SK-N-MC (cell line): ENCODE measurements around the gene SHB.

ENCODE experiments used
- DNase-seq: peaks from one replicate; pipeline ENCODE4 v3.0.0-alpha.2; 2011; ENCODE audit warnings: low read depth, low spot score
- H3K27ac ChIP-seq: fragments of 200-600 bp; sonication (generic); 2 replicates; pipeline ENCODE4 v1.5.1; 2016; ENCODE audit warnings: mixed run types
- H3K36me3 ChIP-seq: fragments of 200-600 bp; sonication (generic); 2 replicates; pipeline ENCODE4 v1.6.1; 2017; ENCODE audit warnings: antibody characterized with exemption, low read length, mixed read lengths; ENCODE audit not compliant: insufficient read depth
- H3K4me3 ChIP-seq: fragments of 200-600 bp; sonication (generic); 2 replicates; pipeline ENCODE4 v1.5.1; 2016
- H3K9ac ChIP-seq: fragments of 200-600 bp; sonication (generic); 2 replicates; pipeline ENCODE4 v1.8.0; 2017; ENCODE audit warnings: mixed run types, mixed read lengths; ENCODE audit not compliant: insufficient read length
- H3K9me3 ChIP-seq: fragments of 200-600 bp; sonication (generic); 2 replicates; pipeline ENCODE4 v1.6.1; 2017; ENCODE audit warnings: low read depth, mild to moderate bottlenecking, antibody characterized with exemption, low read length, moderate library complexity, mixed read lengths
- EZH2 ChIP-seq: fragments of 200-600 bp; sonication (generic); IDR thresholded peaks from one replicate; pipeline ENCODE4 v1.6.1; 2017; ENCODE audit warnings: antibody characterized with exemption
- FOXP2 ChIP-seq: optimal IDR thresholded peaks from 2 replicates; pipeline ENCODE3; 2011; ENCODE audit warnings: mild to moderate bottlenecking, moderate library complexity; ENCODE audit not compliant: insufficient read depth; ENCODE audit errors: extremely low read length, control extremely low read depth
- POLR2AphosphoS5 ChIP-seq: IDR thresholded peaks from 2 replicates; pipeline ENCODE4 v1.6.1; 2012; ENCODE audit warnings: mild to moderate bottlenecking, low read depth, low read length, borderline replicate concordance

SHB gene

DNA sequence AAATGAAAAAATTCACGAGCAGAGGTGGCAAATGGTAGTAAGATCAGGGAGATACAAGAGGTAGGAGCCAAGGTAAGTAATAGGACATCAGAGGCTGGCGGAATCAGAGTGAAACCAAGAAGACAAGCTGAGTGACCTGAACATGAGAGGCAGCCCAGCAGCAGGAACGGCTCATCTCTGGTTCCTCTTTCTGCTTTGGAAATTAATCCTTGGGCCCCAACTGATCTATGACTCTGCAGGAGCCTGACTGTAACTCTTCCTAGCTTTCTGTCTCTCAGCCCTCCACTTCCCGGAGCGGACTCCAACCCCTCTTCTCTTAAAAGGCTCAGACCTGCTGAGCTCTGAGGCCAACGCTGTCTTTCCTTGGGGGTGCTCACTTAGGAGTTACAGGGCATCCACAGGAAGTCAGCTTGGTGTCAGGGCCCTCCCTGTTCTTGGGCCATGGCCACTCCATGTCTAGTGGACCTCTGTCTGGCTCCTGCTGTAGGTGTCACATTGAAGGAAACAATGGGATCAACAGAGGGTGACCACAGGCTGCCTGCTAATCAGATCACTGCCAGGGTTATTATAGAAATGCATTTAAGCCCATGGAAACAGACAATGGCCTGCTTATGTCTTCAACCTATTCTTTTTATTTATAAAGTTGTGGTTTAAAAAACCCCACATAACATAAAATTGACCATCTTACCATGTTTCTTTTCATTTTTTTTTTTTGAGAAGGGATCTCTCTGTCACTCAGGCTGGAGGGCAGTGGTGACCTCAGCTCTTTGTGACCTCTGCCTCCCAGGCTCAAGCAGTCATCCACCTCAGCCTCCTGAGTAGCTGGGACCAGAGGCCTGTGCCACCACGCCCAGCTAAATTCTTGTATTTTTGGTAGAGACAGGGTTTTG, 22.5 kb upstream of the SHB start:
- TF ChIP-seq POLR2AphosphoS5 (no peak), EZH2 (no peak), FOXP2 (no peak)
- no peak for DNase-seq
- H3K9ac ChIP-seq: no peak overlapping the region
- no peaks in the 10 kb centered on the region for H3K9me3 ChIP-seq
- H3K27ac ChIP-seq: no peak overlapping the region
- no peaks in the 10 kb centered on the region for H3K36me3 ChIP-seq
- no peak overlapping the region for H3K4me3 ChIP-seq

DNA sequence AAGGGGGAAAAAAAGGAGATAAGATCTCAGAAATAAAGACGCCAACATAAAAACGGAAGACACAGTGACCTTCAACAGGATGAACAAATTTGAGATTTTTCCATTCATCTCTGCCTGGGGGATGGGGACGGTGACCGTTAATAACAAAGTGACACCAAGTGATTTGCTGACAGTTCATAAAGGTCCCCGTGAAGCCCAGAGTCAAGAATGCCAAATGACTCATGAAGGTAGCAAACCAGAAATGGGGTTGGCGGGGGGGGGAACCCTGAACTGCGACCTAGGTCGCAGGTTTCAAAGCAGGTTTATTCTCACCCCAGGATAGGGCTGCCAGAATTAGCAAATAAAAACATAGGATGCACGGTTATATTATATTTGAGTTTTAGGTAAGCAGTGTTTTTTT, 21.1 kb upstream of the SHB start:
- TF ChIP-seq POLR2AphosphoS5 (no peak), EZH2 (no peak), FOXP2 (no peak)
- H3K4me3 ChIP-seq: no peak overlapping the region
- H3K36me3 ChIP-seq: no peaks in the 10 kb centered on the region
- no peaks in the 10 kb centered on the region for H3K9me3 ChIP-seq
- H3K9ac ChIP-seq: no peak overlapping the region
- no peak for DNase-seq
- no peak overlapping the region for H3K27ac ChIP-seq

DNA sequence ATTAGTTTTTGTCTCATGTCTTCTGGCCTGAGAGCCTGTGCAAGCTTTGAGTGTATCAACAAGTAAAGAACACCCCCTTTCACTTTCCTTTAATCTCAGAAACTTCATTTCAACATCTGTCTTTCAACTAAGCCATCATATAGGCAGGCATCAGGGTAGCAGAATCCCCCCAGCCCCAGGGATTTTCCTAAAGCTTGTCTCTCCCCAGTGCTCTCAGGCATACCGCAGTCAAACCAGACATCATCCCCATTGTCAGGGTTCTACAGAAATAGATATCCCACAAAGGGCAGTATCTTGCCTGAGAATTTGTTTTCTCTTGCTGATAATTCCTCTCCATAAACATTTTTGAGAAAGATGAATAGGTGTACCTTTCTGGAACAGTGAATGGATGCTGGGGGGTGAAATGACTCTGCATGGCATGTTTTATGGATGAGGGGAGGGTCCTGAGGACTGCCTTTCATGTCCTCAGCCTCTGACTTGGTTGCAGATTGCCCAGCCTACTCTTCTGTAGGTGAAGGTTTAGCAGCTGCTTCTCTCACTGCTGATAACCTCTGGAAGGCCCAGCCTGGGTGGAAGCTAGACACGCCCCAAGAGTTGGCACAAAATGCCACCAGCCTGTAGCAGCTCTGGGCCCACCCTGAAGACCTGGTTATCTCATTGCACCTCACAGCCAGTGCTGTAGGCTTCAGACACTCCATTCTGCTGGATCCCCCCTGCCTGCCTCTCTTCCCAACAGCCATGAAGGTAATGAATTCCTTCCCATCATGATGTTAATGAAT, 20.5 kb upstream of the SHB start:
- TF ChIP-seq POLR2AphosphoS5: no peak
- TF ChIP-seq FOXP2: no peak
- no peak for TF ChIP-seq EZH2
- DNase-seq: no peak
- no peak overlapping the region for H3K9ac ChIP-seq
- H3K4me3 ChIP-seq: no peak overlapping the region
- no peaks in the 10 kb centered on the region for H3K9me3 ChIP-seq
- no peak overlapping the region for H3K27ac ChIP-seq
- no peaks in the 10 kb centered on the region for H3K36me3 ChIP-seq

DNA sequence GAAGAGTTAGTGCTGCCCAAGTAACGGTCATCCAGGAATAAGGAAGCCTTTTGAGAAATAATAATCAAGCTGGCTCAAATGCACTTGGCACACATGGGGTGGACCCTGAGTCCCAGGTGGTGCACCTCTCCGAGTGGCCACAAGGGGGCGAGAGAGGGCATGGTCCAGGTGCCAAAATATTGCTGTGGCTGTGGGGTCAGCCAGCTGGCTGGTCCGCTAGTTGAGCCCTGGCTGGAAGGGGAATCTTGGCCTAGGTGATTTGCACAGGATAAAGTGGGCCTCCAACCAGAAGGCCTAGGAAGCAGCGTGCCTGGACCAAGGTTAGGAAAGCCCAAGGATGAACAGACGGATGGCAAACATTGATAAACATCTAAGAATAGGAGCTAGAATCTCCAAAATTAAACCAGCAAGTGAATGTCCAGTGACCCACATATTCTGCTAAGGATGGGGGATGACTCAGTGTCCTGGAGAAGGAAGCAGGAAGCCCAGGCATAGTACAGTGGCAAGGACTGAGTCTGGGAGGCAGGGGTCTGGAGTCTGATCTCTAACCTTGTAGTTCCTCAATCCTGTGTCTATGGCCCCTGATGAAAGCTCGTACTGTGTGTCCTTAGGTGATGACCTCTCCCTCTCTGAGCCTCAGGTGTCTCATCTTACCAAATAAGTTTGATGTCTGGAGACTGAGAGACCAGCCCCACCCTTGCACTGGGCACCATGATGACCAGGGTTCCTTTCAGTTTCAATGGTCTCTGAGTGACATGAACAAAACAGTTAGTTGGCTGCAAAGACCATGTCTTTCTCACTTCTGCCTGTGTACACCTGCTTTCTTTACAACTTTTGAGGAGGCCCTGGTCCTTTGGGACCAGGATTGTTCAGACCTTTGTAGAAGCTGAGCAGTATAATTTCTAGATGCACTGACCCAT, 19.2 kb upstream of the SHB start:
- Histone ChIP-seq H3K27ac (no peak overlapping the region), H3K36me3 (no peaks in the 10 kb centered on the region), H3K9ac (no peak overlapping the region), H3K9me3 (no peaks in the 10 kb centered on the region), H3K4me3 (no peak overlapping the region)
- DNase-seq: no peak
- TF ChIP-seq FOXP2: no peak
- no peak for TF ChIP-seq EZH2
- no peak for TF ChIP-seq POLR2AphosphoS5

DNA sequence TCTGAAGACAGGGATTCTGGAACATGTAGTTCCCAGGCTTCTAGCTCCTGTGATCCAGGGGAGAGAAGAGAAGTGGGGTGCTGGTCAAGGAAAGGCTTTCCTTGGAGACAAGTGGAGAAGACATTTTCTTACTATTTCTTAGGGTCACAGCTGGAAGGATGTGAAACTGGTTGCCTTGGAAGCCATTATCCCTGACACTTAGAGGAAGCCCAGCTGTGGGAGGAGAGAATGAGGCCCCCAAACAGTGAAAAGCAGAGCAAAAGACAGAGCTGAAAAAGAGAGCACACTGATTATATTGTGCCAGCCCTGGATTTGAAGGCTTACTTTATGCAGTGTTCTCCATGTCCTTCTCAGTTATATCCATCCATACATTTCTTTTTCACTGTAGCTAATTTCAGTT, 17.5 kb upstream of the SHB start:
- no peak overlapping the region for H3K27ac ChIP-seq
- TF ChIP-seq FOXP2 (no peak), POLR2AphosphoS5 (no peak), EZH2 (no peak)
- no peak overlapping the region for H3K9ac ChIP-seq
- no peak overlapping the region for H3K4me3 ChIP-seq
- H3K36me3 ChIP-seq: no peaks in the 10 kb centered on the region
- no peaks in the 10 kb centered on the region for H3K9me3 ChIP-seq
- no peak for DNase-seq

DNA sequence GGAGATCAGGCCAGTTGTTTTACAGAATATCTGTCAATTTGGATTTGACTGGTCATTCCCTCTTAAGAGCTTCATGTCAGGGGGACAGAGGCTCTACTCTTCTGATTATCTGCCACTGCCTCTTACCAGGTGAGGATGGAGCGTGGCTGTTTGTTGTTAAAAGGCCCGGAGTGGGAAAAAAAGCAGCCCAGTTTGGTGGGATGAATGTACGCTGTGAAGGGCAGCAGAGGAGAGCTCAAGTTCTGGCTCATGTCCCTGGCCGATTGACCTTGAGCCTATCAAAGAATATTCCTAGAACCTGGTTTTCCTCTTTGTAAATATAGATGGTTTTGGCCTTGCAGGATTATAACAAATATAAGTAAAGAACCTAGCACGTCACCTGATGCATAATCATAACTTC, 16.3 kb upstream of the SHB start:
- no peak for TF ChIP-seq POLR2AphosphoS5
- no peak for TF ChIP-seq FOXP2
- no peak for TF ChIP-seq EZH2
- no peak overlapping the region for H3K27ac ChIP-seq

DNA sequence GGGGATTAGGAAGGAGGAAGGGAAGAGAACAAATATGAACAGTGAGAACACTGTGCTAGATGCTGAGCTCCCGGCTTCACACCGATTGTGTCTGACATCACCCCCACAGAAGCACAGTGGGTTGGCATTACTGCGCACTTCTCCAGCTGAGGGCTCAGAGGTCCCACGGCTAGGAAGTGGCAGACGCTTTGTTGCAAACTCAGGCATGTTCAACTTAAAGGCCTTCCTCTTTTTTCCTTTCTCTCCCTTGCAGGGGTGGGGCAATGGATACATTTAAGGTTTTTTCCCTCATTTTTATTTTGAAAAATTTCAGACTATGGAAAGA, 15.5 kb upstream of the SHB start:
- Histone ChIP-seq H3K36me3 (no peaks in the 10 kb centered on the region), H3K9me3 (no peaks in the 10 kb centered on the region), H3K27ac (no peak overlapping the region), H3K9ac (no peak overlapping the region), H3K4me3 (no peak overlapping the region)
- DNase-seq: no peak
- no peak for TF ChIP-seq FOXP2
- no peak for TF ChIP-seq EZH2
- TF ChIP-seq POLR2AphosphoS5: no peak

More for the DNA sequence above, 16.3 kb upstream of the SHB start:
- no peak for DNase-seq
- H3K4me3 ChIP-seq: no peak overlapping the region
- H3K36me3 ChIP-seq: no peaks in the 10 kb centered on the region
- H3K9me3 ChIP-seq: no peaks in the 10 kb centered on the region
- no peak overlapping the region for H3K9ac ChIP-seq

DNA sequence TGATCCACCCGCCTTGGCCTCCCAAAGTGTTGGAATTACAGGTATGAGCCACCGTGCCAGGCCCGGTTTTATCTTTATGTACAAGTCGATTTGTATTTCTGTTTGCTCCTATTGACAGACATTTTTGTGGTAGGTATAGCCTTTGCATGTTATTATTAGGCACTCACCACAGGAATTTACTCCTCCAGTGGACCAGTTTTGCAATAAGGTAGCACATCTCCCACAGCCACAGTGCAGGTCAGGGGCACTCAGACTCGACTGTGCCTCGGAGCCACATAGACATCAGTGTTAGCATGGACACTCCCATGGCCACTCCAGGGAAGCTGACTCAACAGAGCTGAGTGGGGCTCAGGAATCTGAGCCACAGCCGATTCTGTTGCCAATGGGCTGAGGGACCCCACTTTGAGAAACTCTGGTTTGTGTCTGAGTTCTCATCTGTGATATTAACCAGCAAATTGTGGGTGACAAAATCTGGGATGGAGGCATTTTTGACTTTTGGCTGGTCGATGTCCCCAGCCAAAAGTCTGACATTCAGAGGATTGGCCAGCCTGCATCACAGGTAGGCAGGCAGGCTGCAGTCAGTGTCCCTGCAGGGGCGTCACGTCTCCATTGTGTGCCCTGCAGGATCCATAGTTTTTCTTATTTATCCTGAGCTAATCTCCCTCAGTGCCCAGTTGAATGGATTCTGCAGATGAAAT, 15.0 kb upstream of the SHB start:
- TF ChIP-seq EZH2 (no peak), POLR2AphosphoS5 (no peak), FOXP2 (no peak)

More for the DNA sequence above, 15.0 kb upstream of the SHB start:
- Histone ChIP-seq H3K9ac (no peak overlapping the region), H3K4me3 (no peak overlapping the region), H3K36me3 (no peaks in the 10 kb centered on the region), H3K27ac (no peak overlapping the region), H3K9me3 (no peaks in the 10 kb centered on the region)
- no peak for DNase-seq
